Body of pancreas (tissue), 4 donors: ENCODE results near the gene FREY1.

ENCODE experiments used
- CTCF ChIP-seq, 7 experiments: fragments of 450-650 bp in 4 of 7; fragments of 200-600 bp in 3 of 7; sonication (generic) in 3 of 7; IDR thresholded peaks; one replicate each; pipeline ENCODE4 v1.5.1; 2016 to 2019; ENCODE audit warnings: antibody characterized with exemption in 7 of 7
- POLR2A ChIP-seq, 3 donors: fragments of 450-650 bp; IDR thresholded peaks; one replicate each; pipeline ENCODE4 v1.6.1; 2016; ENCODE audit warnings: antibody characterized with exemption in 3 of 3, mild to moderate bottlenecking in 2 of 3

GRCh38 chr11:45897556-45897955, 9.5 kb downstream of the FREY1 start:
- TF ChIP-seq CTCF (IDR thresholded peaks at IDR 0.05) (no peak), POLR2A (IDR thresholded peaks at IDR 0.05) (no peak)
